Measurements from ENCODE around the gene FOXN3. TPM values are rescaled to one million over a fixed set of nuclear protein-coding genes. Genes with fewer than 3 reads are reported as not detected.

Gene FOXN3
- polyA plus RNA-seq, 1 donor (not counting 4 experiments of a cell fraction or from before 2014, with no cell fraction given), result 10.2 TPM

GRCh38 chr14:89255852-89256251, 161.2 kb downstream of the FOXN3 start:
- H4K20me1 ChIP-seq (ENCODE audit: control insufficient read depth, extremely low read depth, insufficient read depth, low read length), result no peaks in the 10 kb centered on the region
- no peaks in the 10 kb centered on the region for H3K27me3 ChIP-seq (ENCODE audit: control insufficient read depth, extremely low read depth, insufficient read depth, low read length)
- H3K4me2 ChIP-seq (ENCODE audit: control insufficient read depth, extremely low read depth, insufficient read depth, low read depth, low read length), result no peak overlapping the region
- H3K4me3 ChIP-seq (ENCODE audit: control insufficient read depth in 2 of 3, extremely low read depth in 1 of 3, insufficient read depth in 2 of 3, low read depth in 1 of 3, low read length in 3 of 3), result no peak overlapping the region
- dilution Hi-C loops (cut with MboI; ENCODE audit: extremely low pct_ligation_motif_present, low sequenced_read_pairs), result no loop called here
- H3K36me3 ChIP-seq (ENCODE audit: control insufficient read depth in 2 of 2, extremely low read depth in 1 of 2, insufficient read depth in 2 of 2, low read length in 2 of 2), result no peaks in the 10 kb centered on the region
- FAIRE-seq, result no peak
- no peak for DNase-seq (ENCODE audit: low read depth, low spot score)
- H3K27ac ChIP-seq (ENCODE audit: control insufficient read depth, insufficient read depth, low read length), result no peak overlapping the region
- H3K9me1 ChIP-seq (ENCODE audit: control insufficient read depth, extremely low read depth, insufficient read depth, low read length), result no peaks in the 10 kb centered on the region
- TF ChIP-seq CTCF (optimal IDR thresholded peaks at IDR 0.05 in 1 of 3, IDR thresholded peaks at IDR 0.05 in 1 of 3, conservative IDR thresholded peaks at IDR 0.05 in 1 of 3; ENCODE audit: extremely low read depth in 1 of 3, insufficient read depth in 2 of 3, low read length in 3 of 3) (no peak), EZH2 (IDR thresholded peaks at IDR 0.05; ENCODE audit: low read length) (no peak)
- H3K4me1 ChIP-seq (ENCODE audit: control insufficient read depth, extremely low read depth, insufficient read depth, low read length), result peaks cover 3% of the 10 kb centered on the region
- H3K9ac ChIP-seq (ENCODE audit: control insufficient read depth, extremely low read depth, insufficient read depth, low read length), result no peak overlapping the region
- H2AFZ ChIP-seq (ENCODE audit: control insufficient read depth, low read length), result no peak overlapping the region
- no peaks in the 10 kb centered on the region for H3K79me2 ChIP-seq (ENCODE audit: control insufficient read depth, insufficient read depth, low read length)
- no peaks in the 10 kb centered on the region for H3K9me3 ChIP-seq (ENCODE audit: control insufficient read depth, low read depth, low read length)

GRCh38 chr14:89255012-89255411, 162.0 kb downstream of the FOXN3 start:
- Histone ChIP-seq H3K36me3 (ENCODE audit: control insufficient read depth in 2 of 2, extremely low read depth in 1 of 2, insufficient read depth in 2 of 2, low read length in 2 of 2) (no peaks in the 10 kb centered on the region), H3K9ac (ENCODE audit: control insufficient read depth, extremely low read depth, insufficient read depth, low read length) (no peak overlapping the region), H3K4me3 (ENCODE audit: control insufficient read depth in 2 of 3, extremely low read depth in 1 of 3, insufficient read depth in 2 of 3, low read depth in 1 of 3, low read length in 3 of 3) (no peak overlapping the region), H3K79me2 (ENCODE audit: control insufficient read depth, insufficient read depth, low read length) (no peaks in the 10 kb centered on the region), H3K9me1 (ENCODE audit: control insufficient read depth, extremely low read depth, insufficient read depth, low read length) (no peaks in the 10 kb centered on the region), H3K4me1 (ENCODE audit: control insufficient read depth, extremely low read depth, insufficient read depth, low read length) (peaks cover 3% of the 10 kb centered on the region), H3K4me2 (ENCODE audit: control insufficient read depth, extremely low read depth, insufficient read depth, low read depth, low read length) (no peak overlapping the region), H4K20me1 (ENCODE audit: control insufficient read depth, extremely low read depth, insufficient read depth, low read length) (no peaks in the 10 kb centered on the region), H3K27ac (ENCODE audit: control insufficient read depth, insufficient read depth, low read length) (no peak overlapping the region), H3K27me3 (ENCODE audit: control insufficient read depth, extremely low read depth, insufficient read depth, low read length) (no peaks in the 10 kb centered on the region), H3K9me3 (ENCODE audit: control insufficient read depth, low read depth, low read length) (no peaks in the 10 kb centered on the region), H2AFZ (ENCODE audit: control insufficient read depth, low read length) (no peak overlapping the region)
- FAIRE-seq (no peak), DNase-seq (ENCODE audit: low read depth, low spot score) (no peak)
- dilution Hi-C loops (cut with MboI; ENCODE audit: extremely low pct_ligation_motif_present, low sequenced_read_pairs), result no loop called here
- TF ChIP-seq CTCF (optimal IDR thresholded peaks at IDR 0.05 in 1 of 3, IDR thresholded peaks at IDR 0.05 in 1 of 3, conservative IDR thresholded peaks at IDR 0.05 in 1 of 3; ENCODE audit: extremely low read depth in 1 of 3, insufficient read depth in 2 of 3, low read length in 3 of 3) (no peak), EZH2 (IDR thresholded peaks at IDR 0.05; ENCODE audit: low read length) (no peak)
